OCI-LY7 (cell line): ENCODE measurements around the gene DKK2. TPM values are rescaled to one million over a fixed set of nuclear protein-coding genes. Genes with fewer than 3 reads are reported as not detected.

Experiments
- BruUV-seq: library from RNA; stranded (reverse); fragments of 400-500 nt; replicated peaks from 2 replicates; lab custom pipeline; 2021; lab: Mats Ljungman, UMichigan
- CTCF ChIA-PET: fragments of 300-600 bp; sonication (Branson Sonifier 250); formaldehyde crosslinking; loops from one replicate; lab custom pipeline; 2022; ENCODE audit warnings: antibody characterized with exemption; ENCODE audit not compliant: unreplicated experiment; lab: Charles Lee
- POLR2A ChIA-PET: fragments of 300-600 bp; sonication (Branson Sonifier 250); formaldehyde crosslinking; loops from one replicate; lab custom pipeline; 2022; ENCODE audit warnings: antibody characterized with exemption; lab: Charles Lee
- DNase-seq: peaks from one replicate; pipeline ENCODE4 v3.0.0-alpha.2; 2015; ENCODE audit warnings: low spot score
- H2AFZ ChIP-seq: fragments of 200-600 bp; sonication (generic), shearing (Covaris generic); 2 replicates; pipeline ENCODE4 v1.6.1; 2014; ENCODE audit warnings: mild to moderate bottlenecking, antibody characterized with exemption, low read length, moderate library complexity
- H3K27ac ChIP-seq: fragments of 200-600 bp; sonication (generic); 2 replicates; pipeline ENCODE4 v1.5.1; 2014; ENCODE audit warnings: mixed run types, low read depth, mild to moderate bottlenecking, moderate library complexity, low read length, inconsistent platforms; ENCODE audit not compliant: poor library complexity, severe bottlenecking
- H3K36me3 ChIP-seq: fragments of 200-600 bp; sonication (generic); 2 replicates; pipeline ENCODE4 v1.6.1; 2014; ENCODE audit warnings: mild to moderate bottlenecking, antibody characterized with exemption, low read length, moderate library complexity, mixed read lengths; ENCODE audit not compliant: insufficient read depth
- H3K4me1 ChIP-seq: fragments of 200-600 bp; sonication (generic); 2 replicates; pipeline ENCODE4 v1.5.1; 2014; ENCODE audit warnings: mild to moderate bottlenecking, low read length; ENCODE audit not compliant: insufficient read depth, poor library complexity, severe bottlenecking
- H3K4me2 ChIP-seq: fragments of 200-600 bp; sonication (generic); 2 replicates; pipeline ENCODE4 v1.6.1; 2014; ENCODE audit warnings: mild to moderate bottlenecking, low read length
- H3K4me3 ChIP-seq: fragments of 200-600 bp; sonication (generic); 2 replicates; pipeline ENCODE4 v1.5.1; 2014; ENCODE audit warnings: mild to moderate bottlenecking, low read depth, low read length; ENCODE audit not compliant: poor library complexity, severe bottlenecking
- H3K79me2 ChIP-seq: fragments of 200-600 bp; sonication (generic); 2 replicates; pipeline ENCODE4 v1.6.1; 2016; ENCODE audit warnings: low read depth, mild to moderate bottlenecking, low read length, moderate library complexity, mixed read lengths; ENCODE audit not compliant: insufficient read depth
- H3K9me2 ChIP-seq: fragments of 200-600 bp; sonication (generic); 2 replicates; pipeline ENCODE4 v1.6.1; 2016; ENCODE audit warnings: mild to moderate bottlenecking, low read length, mixed read lengths; ENCODE audit not compliant: insufficient read depth
- H3K9me3 ChIP-seq: fragments of 200-600 bp; sonication (generic); 2 replicates; pipeline ENCODE4 v1.6.1; 2014; ENCODE audit warnings: mild to moderate bottlenecking, mixed run types, low read length, mixed read lengths
- H4K20me1 ChIP-seq: fragments of 200-600 bp; sonication (generic); 2 replicates; pipeline ENCODE4 v1.6.1; 2014; ENCODE audit warnings: mild to moderate bottlenecking, antibody characterized with exemption, low read length, moderate library complexity, mixed read lengths; ENCODE audit not compliant: insufficient read depth
- CTCF ChIP-seq: fragments of 200-600 bp; sonication (generic); conservative IDR thresholded peaks from 2 replicates; pipeline ENCODE4 v1.5.1; 2014; ENCODE audit warnings: mild to moderate bottlenecking, antibody characterized with exemption, low read length, moderate library complexity, mixed read lengths
- EZH2phosphoT487 ChIP-seq: fragments of 200-600 bp; sonication (generic); IDR thresholded peaks from 2 replicates; pipeline ENCODE4 v1.6.1; 2018; ENCODE audit warnings: low read depth, borderline replicate concordance, mild to moderate bottlenecking, mixed run types, antibody characterized with exemption, low read length, moderate library complexity, mixed read lengths
- intact Hi-C: fragments of 100-400 bp; cut with micrococcal nuclease; formaldehyde crosslinking; loops from one replicate; pipeline ENCODE4 v1.10.0; 2022; ENCODE audit not compliant: unreplicated experiment
- total RNA-seq, 2 experiments: library from RNA; depleted of rRNA in 1 of 2; stranded (reverse); fragments of >200 nt in 1 of 2; shearing (Covaris generic) in 1 of 2; gene quantifications; 2 replicates each; pipeline ENCODE4 v1.2.3, GENCODE V29; 2014 to 2022

Gene DKK2
- total RNA-seq, 2 experiments from 2014 or later = not detected

DNA sequence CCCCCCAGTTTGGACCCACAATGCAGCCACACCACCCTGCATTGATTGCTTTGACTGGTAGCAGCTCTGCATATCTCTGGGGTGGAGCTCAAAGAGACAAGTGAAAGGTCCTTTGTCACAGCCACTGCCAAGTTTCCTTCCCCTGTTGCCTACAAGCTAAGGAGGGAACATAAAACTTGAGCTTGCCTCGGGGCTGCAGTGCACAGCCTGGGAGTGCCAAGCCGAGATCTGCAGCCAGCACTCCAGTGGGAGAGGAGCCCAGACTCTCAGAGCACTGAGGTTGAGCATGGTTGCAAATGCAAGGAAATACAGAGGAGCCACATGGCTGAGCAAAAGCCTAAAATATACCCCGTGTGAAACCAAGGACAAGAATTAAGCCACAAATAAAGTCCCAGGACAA, 142.2 kb downstream of the DKK2 start:
- TF ChIP-seq EZH2phosphoT487 = no peak
- no peak for TF ChIP-seq CTCF
- H3K79me2 ChIP-seq = no peaks in the 10 kb centered on the region
- ChIA-PET POLR2A (no interaction called here), CTCF (no interaction called here)
- H3K36me3 ChIP-seq = no peaks in the 10 kb centered on the region
- H3K4me1 ChIP-seq = no peaks in the 10 kb centered on the region
- no peak overlapping the region for H3K4me2 ChIP-seq
- no peaks in the 10 kb centered on the region for H4K20me1 ChIP-seq
- no peaks in the 10 kb centered on the region for H3K9me2 ChIP-seq
- H3K9me3 ChIP-seq = no peaks in the 10 kb centered on the region
- no peak overlapping the region for H3K27ac ChIP-seq
- H2AFZ ChIP-seq = no peak overlapping the region
- intact Hi-C loops = loop anchor here (10.0 kb wide), 1 partner anchor 629 kb away; no protein-coding TSS in a partner anchor
- BruUV-seq = no TSS peak
- H3K4me3 ChIP-seq = no peak overlapping the region
- no peak for DNase-seq

DNA sequence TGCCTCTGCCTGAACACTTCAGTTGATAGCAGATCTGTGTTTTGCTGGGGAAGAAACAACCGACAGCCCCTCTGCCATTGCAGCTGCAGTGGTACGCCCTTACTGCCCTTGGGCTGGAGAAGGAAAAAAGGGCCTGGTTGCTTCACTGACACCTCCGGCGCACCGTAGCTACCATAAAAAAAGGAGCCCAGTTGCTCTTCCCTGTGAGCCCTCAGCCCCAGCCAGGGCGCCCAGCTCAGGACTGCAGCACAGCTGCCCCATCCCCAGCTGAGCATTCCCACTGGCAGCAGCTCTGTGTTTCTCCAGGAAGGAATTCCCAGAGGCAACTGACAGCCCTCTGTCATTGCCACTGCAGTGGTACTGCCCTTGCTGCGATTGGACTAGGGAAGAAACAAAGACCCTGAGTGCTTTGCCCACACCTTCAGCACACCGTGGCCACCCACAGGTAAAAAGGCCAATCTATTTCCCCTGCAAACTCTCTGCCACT, 142.7 kb downstream of the DKK2 start:
- no peak overlapping the region for H2AFZ ChIP-seq
- H3K4me3 ChIP-seq = no peak overlapping the region
- DNase-seq = no peak
- no peaks in the 10 kb centered on the region for H3K36me3 ChIP-seq
- CTCF ChIA-PET = no interaction called here
- no peaks in the 10 kb centered on the region for H3K79me2 ChIP-seq
- POLR2A ChIA-PET = no interaction called here
- H3K27ac ChIP-seq = no peak overlapping the region
- BruUV-seq = no TSS peak
- H3K9me2 ChIP-seq = no peaks in the 10 kb centered on the region
- TF ChIP-seq EZH2phosphoT487 (no peak), CTCF (no peak)
- H3K4me2 ChIP-seq = no peak overlapping the region
- intact Hi-C loops = loop anchor here (10.0 kb wide), 1 partner anchor 629 kb away; no protein-coding TSS in a partner anchor
- no peaks in the 10 kb centered on the region for H4K20me1 ChIP-seq
- no peaks in the 10 kb centered on the region for H3K4me1 ChIP-seq
- no peaks in the 10 kb centered on the region for H3K9me3 ChIP-seq

GRCh38 chr4:106892786-106893185, 143.3 kb downstream of the DKK2 start:
- no peak for TF ChIP-seq CTCF
- no peak for TF ChIP-seq EZH2phosphoT487
- BruUV-seq = no TSS peak
- no peak overlapping the region for H2AFZ ChIP-seq
- no peaks in the 10 kb centered on the region for H3K4me1 ChIP-seq
- no peaks in the 10 kb centered on the region for H3K36me3 ChIP-seq
- no peak overlapping the region for H3K4me2 ChIP-seq
- ChIA-PET CTCF (no interaction called here), POLR2A (interaction anchor here (0.7 kb wide), 1 partner anchor 25 kb away, joined by 3 read pairs; no protein-coding TSS in a partner anchor)
- H4K20me1 ChIP-seq = no peaks in the 10 kb centered on the region
- no peaks in the 10 kb centered on the region for H3K9me3 ChIP-seq
- H3K4me3 ChIP-seq = no peak overlapping the region
- H3K79me2 ChIP-seq = no peaks in the 10 kb centered on the region
- intact Hi-C loops = loop anchor here (10.0 kb wide), 1 partner anchor 628 kb away; no protein-coding TSS in a partner anchor
- no peak overlapping the region for H3K27ac ChIP-seq
- H3K9me2 ChIP-seq = no peaks in the 10 kb centered on the region
- DNase-seq = no peak
